Cerebellar cortex (tissue), 1 donor: Measurements from ENCODE around the gene ZNHIT1.
"Not testable (repeated sequence)": the region's sequence is repeated elsewhere in the genome, so short reads cannot be mapped to it uniquely, and the experiment has no call there.

Experiments used
- DNase-seq: peaks from one replicate; pipeline ENCODE4 v3.0.0-alpha.2; 2015; ENCODE audit warnings: low spot score

The ZNHIT1 gene

GRCh38 chr7:101186844-101187428 is 31.0 kb upstream of the ZNHIT1 start:
- DNase-seq: no peak

GRCh38 chr7:101189109-101189508 is 28.9 kb upstream of the ZNHIT1 start:
- no peak for DNase-seq

GRCh38 chr7:101195884-101196283 is 22.1 kb upstream of the ZNHIT1 start:
- DNase-seq: no peak

GRCh38 chr7:101197991-101198390 is 20.0 kb upstream of the ZNHIT1 start:
- DNase-seq: no peak

- no peak for DNase-seq
Measured at GRCh38 chr7:101198476-101198875, 19.5 kb upstream of the ZNHIT1 start.

- not testable (repeated sequence) for DNase-seq
Measured at GRCh38 chr7:101199522-101199921, 18.4 kb upstream of the ZNHIT1 start.

GRCh38 chr7:101200504-101200861 is 17.5 kb upstream of the ZNHIT1 start:
- no peak for DNase-seq

GRCh38 chr7:101200862-101201599 is 16.9 kb upstream of the ZNHIT1 start, which contains the start of gene MOGAT3:
Gene MOGAT3, minus strand, starts transcription at chr7:101201036. Its CDS starts 182 bp downstream, at chr7:101200854.
- no peak for DNase-seq

GRCh38 chr7:101201695-101202602 is 16.0 kb upstream of the ZNHIT1 start:
- no peak for DNase-seq

- DNase-seq: no peak
Measured at GRCh38 chr7:101202603-101202918, 15.4 kb upstream of the ZNHIT1 start.

GRCh38 chr7:101203740-101204738 is 13.9 kb upstream of the ZNHIT1 start:
- DNase-seq: not testable (repeated sequence)

- no peak for DNase-seq
Measured at GRCh38 chr7:101205901-101206664, 11.9 kb upstream of the ZNHIT1 start.

- DNase-seq: no peak
Measured at GRCh38 chr7:101206665-101207042, 11.3 kb upstream of the ZNHIT1 start.

- no peak for DNase-seq
Measured at GRCh38 chr7:101207459-101207858, 10.5 kb upstream of the ZNHIT1 start.

GRCh38 chr7:101208794-101209193 is 9.2 kb upstream of the ZNHIT1 start:
- no peak for DNase-seq

- DNase-seq: no peak
Measured at GRCh38 chr7:101210143-101210542, 7.8 kb upstream of the ZNHIT1 start.

GRCh38 chr7:101211501-101211900 is 6.5 kb upstream of the ZNHIT1 start:
- DNase-seq: no peak

GRCh38 chr7:101212014-101212413 is 6.0 kb upstream of the ZNHIT1 start:
- DNase-seq: no peak

- DNase-seq: no peak
Measured at GRCh38 chr7:101216001-101216859, 1.7 kb upstream of the ZNHIT1 start.

- no peak for DNase-seq
Measured at GRCh38 chr7:101216860-101217387, 1.0 kb upstream of the ZNHIT1 start.
